RWPE1 (cell line): ENCODE results near the gene NOL4L.

Experiments used
- CTCF ChIA-PET: fragments of 350-600 bp; sonication (Branson Sonifier 250); formaldehyde crosslinking; extraction: SDS; loops from one replicate; lab custom pipeline; 2021; lab: Yijun Ruan, JAX
- POLR2A ChIA-PET: fragments of 400-600 bp; formaldehyde crosslinking; extraction: SDS; loops from one replicate; lab custom pipeline; 2020; ENCODE audit warnings: antibody characterized with exemption; ENCODE audit not compliant: low non-redundant PET; lab: Yijun Ruan, JAX
- DNase-seq: peaks from one replicate; pipeline ENCODE4 v3.0.0; 2012; ENCODE audit warnings: low spot score
- H3K27ac ChIP-seq: fragments of 450-650 bp; 2 replicates; pipeline ENCODE4 v1.5.1; 2017
- TF ChIP-seq, protein P1 (sequence below): fragments of 450-650 bp; conservative IDR thresholded peaks from 2 replicates; pipeline ENCODE4 v1.5.1; 2017; ENCODE audit warnings: low read depth, mild to moderate bottlenecking

The NOL4L gene

GRCh38 chr20:32480371-32481241 is 104.5 kb downstream of the NOL4L start:
- CTCF ChIA-PET: interaction anchor here (0.6 to 0.7 kb wide), 3 partner anchors 44 to 299 kb away, joined by 3 read pairs; partner anchors contain the start of gene C20orf203
- DNase-seq: no peak
- TF ChIP-seq, protein P1, sequence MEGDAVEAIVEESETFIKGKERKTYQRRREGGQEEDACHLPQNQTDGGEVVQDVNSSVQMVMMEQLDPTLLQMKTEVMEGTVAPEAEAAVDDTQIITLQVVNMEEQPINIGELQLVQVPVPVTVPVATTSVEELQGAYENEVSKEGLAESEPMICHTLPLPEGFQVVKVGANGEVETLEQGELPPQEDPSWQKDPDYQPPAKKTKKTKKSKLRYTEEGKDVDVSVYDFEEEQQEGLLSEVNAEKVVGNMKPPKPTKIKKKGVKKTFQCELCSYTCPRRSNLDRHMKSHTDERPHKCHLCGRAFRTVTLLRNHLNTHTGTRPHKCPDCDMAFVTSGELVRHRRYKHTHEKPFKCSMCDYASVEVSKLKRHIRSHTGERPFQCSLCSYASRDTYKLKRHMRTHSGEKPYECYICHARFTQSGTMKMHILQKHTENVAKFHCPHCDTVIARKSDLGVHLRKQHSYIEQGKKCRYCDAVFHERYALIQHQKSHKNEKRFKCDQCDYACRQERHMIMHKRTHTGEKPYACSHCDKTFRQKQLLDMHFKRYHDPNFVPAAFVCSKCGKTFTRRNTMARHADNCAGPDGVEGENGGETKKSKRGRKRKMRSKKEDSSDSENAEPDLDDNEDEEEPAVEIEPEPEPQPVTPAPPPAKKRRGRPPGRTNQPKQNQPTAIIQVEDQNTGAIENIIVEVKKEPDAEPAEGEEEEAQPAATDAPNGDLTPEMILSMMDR: no peak
- peak overlapping the region; percentile 83 for H3K27ac ChIP-seq
- POLR2A ChIA-PET: no interaction called here

DNA sequence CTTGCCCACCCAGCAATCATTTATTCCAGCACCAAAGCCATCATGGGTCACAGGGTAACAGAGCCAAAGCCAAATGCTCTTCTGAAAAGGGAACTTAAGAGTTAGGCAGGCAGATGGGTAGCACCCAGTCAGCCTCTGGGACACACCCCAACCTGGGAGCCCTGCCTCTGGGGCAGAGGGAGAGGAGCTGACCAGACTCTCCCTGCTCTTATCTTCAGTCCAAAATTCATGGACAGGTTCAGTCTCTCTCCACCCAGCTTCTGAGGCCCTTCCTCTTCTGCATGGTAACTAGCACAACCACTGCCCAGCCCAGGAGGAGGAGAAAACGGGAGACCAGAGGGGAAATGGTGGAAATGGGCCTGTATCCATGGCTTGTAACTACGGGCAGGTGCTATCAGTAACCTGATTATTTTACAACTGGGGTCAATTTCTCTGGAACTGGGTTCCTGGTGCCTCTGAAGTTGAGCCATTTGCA is 105.4 kb downstream of the NOL4L start:
- ChIA-PET CTCF (interaction anchor here (0.6 kb wide), 2 partner anchors 45 to 1350 kb away, joined by 3 read pairs; no protein-coding TSS in a partner anchor), POLR2A (no interaction called here)
- TF ChIP-seq, protein P1: no peak
- DNase-seq: no peak
- peak overlapping the region; percentile 11 for H3K27ac ChIP-seq

GRCh38 chr20:32479012-32479411 is 106.1 kb downstream of the NOL4L start:
- ChIA-PET CTCF (no interaction called here), POLR2A (no interaction called here)
- TF ChIP-seq, protein P1: no peak
- H3K27ac ChIP-seq: peak overlapping the region; percentile 11
- DNase-seq: no peak

DNA sequence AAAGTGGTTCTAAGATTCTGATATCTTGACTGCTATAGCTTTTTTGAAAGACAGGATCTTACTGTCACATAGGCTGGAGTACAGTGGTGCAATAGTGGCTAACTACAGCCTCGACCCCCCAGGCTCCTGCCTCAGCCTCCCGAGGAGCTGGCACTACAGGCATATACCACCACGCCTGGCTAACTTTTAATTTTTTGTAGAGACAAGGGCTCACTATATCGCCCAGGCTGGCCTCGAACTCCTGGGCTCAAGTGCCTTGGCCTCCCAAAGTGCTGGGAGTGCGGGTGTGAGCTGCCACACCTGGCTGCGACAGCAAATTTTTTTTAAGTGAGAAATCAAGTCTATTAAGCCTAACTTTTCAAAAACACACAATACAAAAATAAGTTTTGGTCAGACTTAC is 106.6 kb downstream of the NOL4L start:
- TF ChIP-seq, protein P1: no peak
- POLR2A ChIA-PET: no interaction called here
- no peak for DNase-seq
- CTCF ChIA-PET: no interaction called here
- peak overlapping the region; percentile 11 for H3K27ac ChIP-seq

- TF ChIP-seq, protein P1: no peak
- ChIA-PET CTCF (interaction anchor here (0.6 kb wide), 1 partner anchor 293 kb away, joined by 4 read pairs; no protein-coding TSS in a partner anchor), POLR2A (no interaction called here)
- peak overlapping the region; percentile 93 for H3K27ac ChIP-seq
- DNase-seq: no peak
These were observed 107.3 kb downstream of the NOL4L start for GRCh38 chr20:32477594-32478512.
